ENCODE measurements around the gene UROC1.

GRCh38 chr3:126438186-126438585 is 79.4 kb downstream of the UROC1 start:
- no peak for TF ChIP-seq REST (IDR thresholded peaks at IDR 0.05; ENCODE audit: low read depth)
- no peak for TF ChIP-seq EZH2 (IDR thresholded peaks at IDR 0.05)
- TF ChIP-seq SIN3A (IDR thresholded peaks at IDR 0.05; ENCODE audit: low read depth): no peak
- no peak for TF ChIP-seq ELF1 (IDR thresholded peaks at IDR 0.05; ENCODE audit: borderline replicate concordance, low read depth)
- no peak for TF ChIP-seq ZFX (IDR thresholded peaks at IDR 0.05)
- TF ChIP-seq CTCF (IDR thresholded peaks at IDR 0.05 in 2 of 3, conservative IDR thresholded peaks at IDR 0.05 in 1 of 3; ENCODE audit: borderline replicate concordance in 1 of 3, insufficient read depth in 1 of 3, low read depth in 2 of 3, low read length in 2 of 3): no peak
- no peak for TF ChIP-seq POLR2A (IDR thresholded peaks at IDR 0.05; ENCODE audit: borderline replicate concordance, extremely low read depth, insufficient read depth, insufficient read length)

Data from HCT116 (cell line).